ENCODE measurements around the gene RNF13. TPM values are rescaled to one million over a fixed set of nuclear protein-coding genes. Genes with fewer than 3 reads are reported as not detected.
"Not testable (repeated sequence)": the region's sequence is repeated elsewhere in the genome, so short reads cannot be mapped to it uniquely, and the experiment has no call there.

RNF13 gene
- total RNA-seq, 1 donor from 2014 or later = 97.7 TPM

DNA sequence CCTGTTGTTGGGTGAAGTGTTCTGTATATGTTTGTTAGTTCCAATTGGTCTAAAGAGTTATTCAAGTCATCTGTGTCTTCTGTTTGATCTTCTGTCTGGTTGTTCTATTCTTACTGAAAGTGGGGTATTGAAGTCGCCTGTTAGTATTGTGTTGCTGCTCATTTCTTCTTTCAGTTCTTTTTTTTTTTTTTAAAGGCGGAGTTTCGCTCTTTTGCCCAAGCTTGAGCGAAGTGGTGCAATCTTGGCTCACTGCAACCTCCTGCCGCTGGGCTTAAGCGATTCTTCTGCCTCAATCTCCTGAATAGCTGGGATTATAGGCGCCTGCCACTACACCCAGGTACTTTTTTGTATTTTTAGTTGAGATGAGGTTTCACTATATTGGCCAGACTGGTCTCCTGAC lies 134.2 kb downstream of the RNF13 start:
- no peak for DNase-seq (ENCODE audit: low spot score)

DNA sequence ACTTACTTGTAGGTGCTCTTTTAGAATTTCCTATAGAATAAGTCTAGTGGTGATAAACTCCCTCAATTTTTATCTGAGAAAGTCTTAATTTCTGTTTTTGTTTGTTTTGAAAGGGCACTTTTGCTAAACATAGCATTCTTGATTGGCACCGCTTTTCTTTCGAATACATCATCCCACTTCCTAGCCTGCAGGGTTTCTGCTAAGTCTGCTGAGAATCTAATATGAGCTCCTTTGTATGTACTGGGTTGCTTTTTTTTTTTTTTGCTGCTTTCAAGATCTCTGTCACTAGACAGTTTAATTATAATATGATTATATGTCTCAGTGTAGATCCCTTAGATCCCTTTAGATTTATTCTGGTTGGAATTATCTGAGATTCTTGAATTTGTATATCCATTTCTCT lies 136.2 kb downstream of the RNF13 start:
- DNase-seq (ENCODE audit: low spot score) = no peak

DNA sequence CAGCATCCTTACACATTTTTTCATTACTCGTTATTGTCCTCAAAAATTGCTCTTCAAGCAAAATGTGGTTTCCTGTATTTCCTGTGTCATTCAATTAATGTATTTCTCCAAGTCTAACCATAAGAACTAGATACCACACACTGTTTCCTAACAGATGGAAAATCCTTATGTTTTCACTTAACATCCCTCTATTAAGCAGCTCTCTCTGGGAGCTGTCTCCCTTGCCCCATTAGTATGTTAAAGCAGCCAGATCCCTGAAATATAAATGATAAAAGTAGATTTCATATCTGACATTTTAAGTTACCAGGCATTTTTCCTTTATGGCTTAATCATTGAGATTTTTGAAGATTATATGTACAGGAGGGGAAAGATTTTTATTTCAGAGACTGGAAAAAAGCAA lies 141.8 kb downstream of the RNF13 start:
- no peak for DNase-seq (ENCODE audit: low spot score)

DNA sequence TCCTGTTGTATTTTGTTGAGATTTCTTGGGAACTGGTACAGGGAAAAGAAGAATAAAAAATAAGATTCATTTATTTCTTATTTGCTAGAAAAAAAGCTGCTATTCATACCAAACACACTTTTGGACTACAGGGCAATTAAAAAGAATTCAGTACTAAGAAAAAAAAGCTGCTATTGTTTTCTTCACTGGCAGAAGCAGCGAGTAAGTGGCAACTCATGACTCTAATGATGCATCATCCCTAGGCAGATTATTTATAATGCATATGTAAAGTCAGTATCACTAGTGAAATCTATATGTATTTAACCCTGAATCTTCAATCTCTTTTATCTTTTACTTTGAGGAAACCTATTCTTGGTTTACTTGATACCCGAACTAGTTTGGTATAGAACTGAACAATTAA lies 142.4 kb downstream of the RNF13 start:
- DNase-seq (ENCODE audit: low spot score) = no peak

DNA sequence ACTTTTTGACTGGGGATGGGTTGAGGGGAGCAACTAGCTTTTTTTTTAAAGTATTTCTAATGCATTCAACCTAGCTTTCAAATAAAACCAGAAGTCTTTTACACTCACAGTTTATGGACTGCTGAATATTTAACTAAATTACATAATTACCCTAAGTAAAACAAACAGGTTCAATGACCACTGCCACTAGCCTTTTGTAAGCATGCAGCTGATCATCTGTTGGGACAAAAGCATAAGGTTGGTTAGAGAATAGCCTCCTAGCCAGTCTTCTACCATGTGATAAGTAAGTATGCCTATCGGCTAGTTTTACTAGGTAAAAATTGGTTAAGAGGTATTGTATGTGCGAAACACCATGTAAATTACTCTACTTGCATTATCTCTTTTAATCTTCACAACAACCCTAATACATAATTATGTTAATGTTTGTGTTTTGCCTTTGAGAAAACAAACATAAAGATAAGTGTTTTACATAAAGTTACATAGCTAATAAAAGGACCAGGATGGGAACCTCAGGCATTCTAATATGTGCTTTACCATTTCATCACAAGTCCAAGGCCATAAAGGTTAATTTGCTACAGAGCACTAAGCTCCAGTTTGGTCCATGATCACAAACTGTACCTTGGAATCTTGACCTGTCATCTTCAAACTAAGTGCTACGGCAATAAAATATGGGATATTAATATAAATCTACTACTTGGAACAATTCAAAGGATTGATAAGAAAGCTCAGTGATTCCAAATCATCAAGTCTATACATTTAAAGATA lies 144.5 kb downstream of the RNF13 start:
- no peak for DNase-seq (ENCODE audit: low spot score)

DNA sequence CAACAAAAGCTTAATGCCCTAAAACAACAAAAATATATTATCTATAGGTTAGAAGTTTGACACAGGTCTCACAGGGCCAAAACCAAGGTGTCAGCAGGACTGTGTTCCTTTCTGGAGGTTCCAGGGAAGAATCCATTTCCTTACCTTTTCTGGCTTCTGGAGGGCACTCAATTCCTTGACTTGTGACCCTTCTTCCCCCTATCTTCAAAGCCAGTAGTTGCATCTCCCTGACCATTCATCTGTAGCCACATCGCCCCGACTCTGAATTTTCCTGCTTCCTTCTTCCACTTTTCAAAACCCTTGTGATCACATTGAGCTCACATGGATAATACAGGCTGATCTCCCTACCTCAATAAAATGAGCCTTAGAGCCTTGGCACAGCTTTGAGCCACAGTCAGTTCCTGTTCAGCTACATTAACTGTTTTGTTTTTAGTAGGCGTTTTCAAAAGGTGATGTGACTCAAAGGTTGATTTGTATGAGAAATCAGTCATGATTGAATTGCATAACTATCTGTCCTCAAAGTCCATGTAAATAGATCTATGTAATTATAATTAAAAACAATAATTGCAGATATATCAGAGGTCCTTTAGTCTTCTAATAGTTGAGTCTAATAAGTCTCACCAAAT lies 145.3 kb downstream of the RNF13 start:
- no peak for DNase-seq (ENCODE audit: low spot score)

DNA sequence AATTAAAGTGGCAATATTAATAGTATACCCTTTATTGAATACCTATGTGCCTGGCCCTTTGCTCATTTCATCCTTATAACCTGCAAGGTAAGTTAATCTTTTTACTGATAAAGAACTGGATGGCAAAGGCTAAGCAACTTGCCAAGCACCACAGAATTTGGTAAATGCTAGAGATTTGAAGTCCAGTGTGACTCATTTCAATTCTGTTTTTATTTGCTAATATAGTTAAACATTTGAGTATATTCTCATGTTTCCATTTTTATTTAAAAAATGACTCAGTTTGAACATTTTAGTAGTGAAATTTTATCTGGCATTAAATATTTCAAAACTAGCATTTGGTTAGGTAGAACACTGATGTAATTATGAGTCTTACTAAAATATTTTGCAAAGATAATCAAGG lies 146.4 kb downstream of the RNF13 start:
- DNase-seq (ENCODE audit: low spot score) = no peak

DNA sequence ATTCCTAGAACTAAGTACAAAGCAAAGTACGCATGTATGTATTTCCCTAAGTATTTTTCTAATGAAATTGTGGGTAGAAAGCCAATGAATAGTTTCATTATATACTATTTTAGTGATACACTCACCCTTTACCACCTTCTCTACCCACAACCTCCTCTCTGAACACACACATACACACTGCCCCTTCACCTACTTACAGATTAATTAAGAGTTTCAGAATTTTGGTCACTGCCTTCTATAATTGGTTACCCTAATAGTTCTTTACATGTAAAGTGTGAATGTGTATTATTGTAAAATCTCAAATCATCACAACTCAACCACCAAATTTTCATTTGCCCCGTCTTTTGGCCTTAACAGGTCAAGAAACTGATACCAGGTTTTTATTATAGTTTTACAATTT lies 150.5 kb downstream of the RNF13 start:
- no peak for DNase-seq (ENCODE audit: low spot score)

DNA sequence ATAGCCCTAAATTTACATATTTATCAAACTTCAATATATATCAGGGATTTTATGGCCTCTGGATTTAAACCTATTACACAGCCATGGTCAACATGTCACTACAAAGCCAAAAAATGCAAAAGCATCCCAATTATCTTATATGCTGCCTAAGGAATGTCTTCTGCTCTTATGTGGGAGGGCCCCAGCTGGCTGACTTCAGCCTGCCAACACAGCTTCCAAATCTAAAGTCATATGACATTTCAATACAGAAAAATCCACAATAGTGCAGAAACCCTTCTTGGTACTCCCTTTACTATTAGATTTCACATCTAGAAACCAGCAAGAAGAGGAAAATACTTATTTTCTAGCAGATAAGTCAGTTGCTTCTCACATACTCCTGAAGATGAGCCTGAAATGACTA lies 151.3 kb downstream of the RNF13 start:
- no peak for DNase-seq (ENCODE audit: low spot score)

DNA sequence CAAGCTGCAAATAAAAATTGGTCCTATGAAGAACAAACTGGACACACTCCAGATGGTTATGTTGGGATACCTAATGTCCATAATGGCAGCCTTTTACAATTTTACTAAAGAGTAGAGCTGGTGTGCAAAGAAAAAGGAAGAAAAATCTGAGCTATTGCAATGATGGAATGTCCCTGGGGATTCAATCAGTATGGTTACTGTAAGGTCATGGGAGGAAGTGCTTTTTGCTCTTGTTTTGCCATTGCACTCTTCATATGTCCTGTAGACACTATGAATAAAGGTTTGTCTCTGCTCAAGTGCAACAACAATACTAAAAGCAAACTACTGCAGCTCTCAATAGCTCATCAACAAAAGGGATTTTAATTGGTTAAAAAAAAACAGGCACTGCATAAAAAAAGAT lies 152.3 kb downstream of the RNF13 start:
- DNase-seq (ENCODE audit: low spot score) = no peak

DNA sequence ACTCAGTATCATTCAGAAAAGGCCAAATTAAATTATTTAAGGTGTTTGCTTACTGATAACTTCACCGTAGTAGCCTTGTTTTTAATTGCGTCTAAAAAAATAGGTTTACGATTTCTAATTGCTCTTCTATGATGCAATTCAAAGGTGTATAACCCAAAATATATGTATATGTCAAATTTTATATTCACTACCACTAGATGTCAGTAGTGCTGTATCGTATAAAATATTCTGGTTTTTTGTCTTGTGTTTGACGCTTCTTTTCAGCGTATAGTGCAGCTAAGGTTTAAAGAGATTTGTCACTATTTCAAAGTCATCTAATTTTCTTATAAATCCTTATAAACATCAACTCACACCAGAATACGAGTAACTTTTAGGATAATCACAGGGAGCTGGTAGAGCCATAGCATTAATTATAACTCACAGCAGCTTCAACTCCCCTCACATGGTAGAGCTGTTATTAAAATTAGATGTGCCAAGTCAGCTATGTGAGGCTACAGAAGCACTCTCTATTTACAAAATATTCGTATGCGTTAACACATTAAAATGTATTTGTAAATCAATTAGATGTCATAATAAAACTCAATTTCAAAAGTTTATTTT lies 154.2 kb downstream of the RNF13 start:
- DNase-seq (ENCODE audit: low spot score) = no peak

DNA sequence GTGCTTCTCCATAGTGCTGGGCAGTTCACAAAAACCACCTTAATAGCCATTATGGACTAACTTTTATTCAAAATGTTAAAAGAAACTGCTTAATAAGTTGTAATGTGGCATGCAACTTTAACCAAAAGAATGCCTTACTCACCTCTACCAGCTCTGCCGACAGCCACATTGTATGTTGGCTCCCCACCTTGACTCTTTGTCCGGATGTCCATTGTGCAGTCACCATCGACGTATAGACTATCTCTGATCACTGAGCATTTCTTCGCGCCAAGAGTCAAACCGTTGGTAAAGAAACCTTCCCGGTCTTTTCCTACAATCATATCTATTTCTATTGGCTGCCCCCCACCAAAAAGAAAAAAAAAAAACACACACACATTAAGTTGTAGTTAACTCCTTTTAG lies 155.2 kb downstream of the RNF13 start:
- no peak for DNase-seq (ENCODE audit: low spot score)

DNA sequence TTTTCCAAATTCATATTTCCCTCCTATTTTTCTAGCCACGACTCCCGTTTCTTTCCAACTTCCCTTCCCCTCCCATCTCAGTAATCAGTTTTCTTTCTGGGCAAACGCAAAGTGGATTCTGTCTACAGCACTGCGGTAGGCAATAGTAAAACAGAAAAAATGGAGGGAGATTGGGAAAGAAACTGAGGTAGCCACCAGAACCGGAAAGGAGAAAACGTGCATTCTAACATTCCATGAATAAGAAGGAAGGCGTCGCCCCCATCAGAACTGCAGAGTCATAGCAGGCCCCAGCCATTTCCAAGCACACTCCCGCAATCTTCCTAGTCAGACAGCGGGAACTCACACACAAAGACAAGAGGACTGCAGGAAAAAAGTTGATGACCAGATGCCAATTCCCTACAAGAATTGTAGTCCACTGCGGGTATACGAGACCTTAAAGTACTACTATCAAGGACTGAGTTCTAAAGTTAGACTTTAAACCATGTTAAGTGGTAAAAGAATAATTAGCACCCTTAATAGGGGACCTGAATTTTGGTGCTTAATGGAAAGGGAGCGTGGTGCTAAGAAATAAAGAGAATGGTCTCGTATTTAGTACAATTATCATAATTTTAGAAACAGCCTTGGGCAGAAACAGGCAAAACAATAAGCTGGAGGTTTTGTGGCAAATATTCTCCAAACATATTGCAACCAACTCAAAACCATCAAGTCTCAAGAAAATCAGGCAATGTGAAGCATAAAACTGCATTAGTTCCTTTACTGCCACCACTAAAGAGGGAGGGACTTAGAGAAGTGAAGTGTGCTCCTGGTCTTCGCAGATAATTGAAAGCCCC lies 156.3 kb downstream of the RNF13 start:
- DNase-seq (ENCODE audit: low spot score) = no peak

DNA sequence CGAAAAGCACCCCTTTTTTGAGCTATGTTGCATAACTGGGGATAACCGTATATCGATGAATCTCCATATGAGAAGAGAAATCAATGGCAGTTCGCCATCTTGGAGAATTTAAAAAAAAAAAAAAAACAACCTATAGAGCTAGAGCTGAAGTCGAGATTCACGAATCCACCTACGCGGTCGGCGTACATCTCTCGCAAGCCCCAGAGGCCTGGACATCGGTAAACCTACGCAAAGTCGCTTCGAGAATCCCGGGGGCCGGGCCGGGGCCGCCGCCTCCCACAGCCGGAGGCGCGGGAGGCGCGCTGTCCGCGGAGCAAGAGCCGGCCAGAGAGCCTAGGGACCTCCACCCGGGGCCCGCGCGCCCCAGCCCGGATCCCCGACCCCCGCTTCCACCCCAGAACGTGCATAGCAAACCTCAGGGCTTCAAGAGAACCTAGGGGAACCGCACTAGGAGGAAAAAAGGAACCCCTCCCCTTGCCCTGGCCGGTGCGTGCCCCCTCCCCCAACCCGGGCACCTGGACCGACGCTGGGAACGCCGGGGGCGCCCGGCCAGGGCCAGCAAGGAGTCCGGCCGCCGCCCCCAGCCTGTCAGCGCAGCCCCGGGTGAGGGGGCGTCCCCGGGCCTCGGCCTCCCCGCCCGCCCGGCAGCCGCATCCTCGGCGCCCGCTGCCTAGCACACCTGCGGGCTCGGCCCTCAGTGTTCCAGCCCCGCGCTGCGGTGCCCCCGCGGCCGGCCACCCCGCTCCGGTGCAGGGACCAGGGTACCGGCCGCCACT lies 157.1 kb downstream of the RNF13 start:
- DNase-seq (ENCODE audit: low spot score) = peak; percentile 92

DNA sequence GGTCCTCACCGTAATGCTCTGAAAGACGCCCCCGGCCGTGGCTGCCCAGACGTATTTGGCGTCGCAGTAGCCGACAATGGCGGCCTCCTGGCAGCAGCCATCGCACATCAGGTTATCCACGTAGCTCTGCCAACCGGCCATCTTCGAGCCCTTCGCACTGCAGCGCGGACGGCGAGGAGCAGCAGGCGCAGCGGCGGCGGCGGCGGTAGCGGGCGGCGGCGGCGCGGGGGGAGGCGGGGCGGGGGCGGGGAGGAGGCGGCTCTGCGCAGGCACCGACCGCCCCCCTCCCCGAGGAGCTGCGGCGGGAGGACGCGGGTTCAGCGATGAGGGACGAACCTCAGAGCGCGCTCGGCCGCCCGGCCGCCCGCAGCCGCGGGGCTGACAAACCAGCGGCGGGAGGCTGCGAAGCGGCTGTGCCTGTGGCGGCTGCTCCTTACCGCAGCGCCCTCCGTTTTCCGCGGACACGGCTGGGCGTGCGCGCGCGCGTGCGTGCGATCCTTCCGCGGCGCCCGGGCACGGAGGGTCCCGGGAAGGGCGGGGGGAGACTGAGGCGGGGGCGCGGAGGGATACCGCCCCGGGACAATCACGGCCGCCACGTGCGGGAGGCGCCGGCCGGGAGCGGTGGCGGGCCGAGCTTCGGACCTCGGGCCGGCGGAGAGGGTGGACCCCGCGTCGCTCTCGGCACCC lies 157.8 kb downstream of the RNF13 start, which contains the start of gene PFN2:
PFN2 (minus strand) TSS at position 180 of the 687 bp plus-strand sequence; CDS start at position 141, 39 bp downstream.
- no peak for DNase-seq (ENCODE audit: low spot score)

DNA sequence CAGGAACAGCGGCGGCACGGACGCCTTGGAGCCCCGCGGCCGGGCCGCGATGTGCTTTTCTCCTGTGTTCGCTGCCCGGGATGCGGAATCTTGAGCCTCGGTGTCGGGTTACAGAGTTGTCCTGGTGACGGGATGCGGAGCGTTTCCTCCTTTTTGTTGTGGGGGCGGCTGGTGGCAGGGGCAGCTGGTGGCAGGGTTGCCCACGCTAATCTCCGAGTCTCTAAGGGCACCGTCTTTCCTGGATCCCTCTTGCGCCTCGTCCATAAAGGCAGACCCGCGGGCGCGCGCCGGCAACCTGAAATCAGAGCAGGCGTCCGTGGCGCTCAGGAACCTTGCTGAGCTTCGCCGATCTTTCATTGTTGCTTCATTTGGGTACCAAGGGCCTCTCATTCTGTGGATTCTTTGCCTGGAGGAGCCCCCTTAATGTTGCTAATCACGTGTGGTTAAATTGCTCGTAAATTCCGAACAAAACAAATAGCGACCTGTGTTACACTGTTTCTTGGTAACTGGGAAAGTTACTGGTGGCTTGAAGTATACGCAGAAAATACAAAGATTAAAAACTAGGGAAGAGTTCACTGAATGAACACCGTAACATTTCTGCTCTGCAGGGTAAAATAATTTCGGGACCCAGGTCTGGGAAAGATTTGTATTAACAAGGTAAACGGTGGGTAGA lies 158.5 kb downstream of the RNF13 start:
- no peak for DNase-seq (ENCODE audit: low spot score)

DNA sequence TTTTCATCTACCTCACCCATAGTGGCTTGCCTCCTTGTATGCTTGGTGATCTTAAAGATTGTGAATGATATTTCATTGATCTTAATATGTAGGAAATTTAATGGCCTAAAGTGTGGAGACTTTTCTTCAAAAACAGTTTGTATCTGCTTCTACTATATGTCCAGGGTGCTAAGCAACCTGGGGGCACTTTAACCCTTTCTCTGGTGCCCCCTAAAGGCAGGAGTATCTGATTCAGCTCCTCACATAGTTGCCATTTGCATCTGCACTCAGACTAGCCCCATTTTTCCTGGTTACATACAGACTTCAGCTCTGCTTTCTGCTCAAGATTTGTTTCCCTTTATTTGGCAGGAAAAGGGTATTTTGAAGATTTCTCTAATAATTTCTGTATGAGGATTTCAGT lies 162.9 kb downstream of the RNF13 start:
- no peak for DNase-seq (ENCODE audit: low spot score)

DNA sequence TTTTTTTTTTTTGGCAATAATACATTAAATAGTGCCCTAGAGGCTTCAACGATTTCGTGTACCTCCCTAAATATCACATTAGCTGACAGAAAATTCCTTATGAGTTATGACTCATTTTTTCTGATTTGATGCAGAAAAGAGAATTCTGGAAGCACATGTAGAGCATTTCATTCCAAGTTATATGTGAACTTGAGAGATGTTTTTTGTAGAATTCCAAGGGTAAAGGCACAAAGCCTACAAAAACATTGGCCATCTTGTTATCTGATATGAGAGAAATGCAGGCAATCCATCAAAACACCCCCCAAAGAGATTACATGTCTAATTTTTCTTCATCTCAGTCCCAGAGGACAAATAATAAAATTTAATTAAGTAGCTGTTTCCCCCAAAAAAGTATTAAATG lies 164.4 kb downstream of the RNF13 start:
- DNase-seq (ENCODE audit: low spot score) = no peak

DNA sequence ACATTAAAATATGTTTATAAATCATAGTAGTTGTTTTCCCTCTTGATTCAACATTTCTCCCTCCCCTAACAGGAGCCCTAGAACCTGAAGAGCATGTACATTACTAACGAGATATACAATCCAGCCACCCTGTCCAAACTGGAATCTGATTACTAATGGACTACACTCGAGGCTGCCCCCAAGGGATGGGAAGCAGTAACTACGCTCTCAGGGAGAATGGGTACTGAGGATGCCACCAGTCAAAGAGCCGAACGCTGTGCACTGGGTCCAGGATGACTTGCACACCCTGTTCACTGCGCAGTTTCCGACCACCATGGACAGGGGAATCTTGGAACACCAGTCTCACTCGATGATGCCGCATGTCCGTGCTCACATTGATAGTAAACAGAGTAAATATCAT lies 169.0 kb downstream of the RNF13 start:
- not testable (repeated sequence) for DNase-seq (ENCODE audit: low spot score)

DNA sequence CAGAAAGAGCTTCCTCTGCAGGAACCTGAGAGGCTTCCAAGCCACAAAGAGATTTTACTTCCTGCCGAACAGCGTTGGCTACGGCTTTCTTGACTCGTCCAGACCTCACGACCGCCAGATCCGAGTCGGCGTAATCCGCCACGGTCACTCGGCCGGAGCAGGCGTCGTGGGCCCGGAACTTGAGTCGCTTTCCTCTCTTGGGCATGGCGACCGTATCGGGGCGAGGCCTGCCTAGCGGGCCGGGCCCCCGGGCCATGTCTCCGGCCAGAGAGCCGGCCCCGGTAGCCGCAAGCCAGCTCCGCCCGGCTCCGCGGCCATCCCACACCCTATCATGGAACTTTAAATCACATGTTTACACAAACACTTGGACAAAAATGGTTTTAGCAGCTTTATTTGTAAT lies 170.0 kb downstream of the RNF13 start:
- not testable (repeated sequence) for DNase-seq (ENCODE audit: low spot score)

Measured in mesenteric fat pad (tissue), 1 donor.